Retinal pigment epithelial cell (primary cell): ENCODE results near the gene APBA3.

Source experiments
- DNase-seq: peaks from one replicate; pipeline ENCODE4 v3.0.0-alpha.2; 2010; ENCODE audit warnings: low read depth
- H3K4me3 ChIP-seq: 2 replicates; pipeline ENCODE4 v1.5.1; 2011; ENCODE audit warnings: mild to moderate bottlenecking, low read length, control low read depth, moderate library complexity
- TF ChIP-seq, protein P1 (sequence below): conservative IDR thresholded peaks from 2 replicates; pipeline ENCODE4 v1.5.1; 2011; ENCODE audit warnings: low read depth, low read length, control low read depth, inconsistent platforms

APBA3 gene

DNA sequence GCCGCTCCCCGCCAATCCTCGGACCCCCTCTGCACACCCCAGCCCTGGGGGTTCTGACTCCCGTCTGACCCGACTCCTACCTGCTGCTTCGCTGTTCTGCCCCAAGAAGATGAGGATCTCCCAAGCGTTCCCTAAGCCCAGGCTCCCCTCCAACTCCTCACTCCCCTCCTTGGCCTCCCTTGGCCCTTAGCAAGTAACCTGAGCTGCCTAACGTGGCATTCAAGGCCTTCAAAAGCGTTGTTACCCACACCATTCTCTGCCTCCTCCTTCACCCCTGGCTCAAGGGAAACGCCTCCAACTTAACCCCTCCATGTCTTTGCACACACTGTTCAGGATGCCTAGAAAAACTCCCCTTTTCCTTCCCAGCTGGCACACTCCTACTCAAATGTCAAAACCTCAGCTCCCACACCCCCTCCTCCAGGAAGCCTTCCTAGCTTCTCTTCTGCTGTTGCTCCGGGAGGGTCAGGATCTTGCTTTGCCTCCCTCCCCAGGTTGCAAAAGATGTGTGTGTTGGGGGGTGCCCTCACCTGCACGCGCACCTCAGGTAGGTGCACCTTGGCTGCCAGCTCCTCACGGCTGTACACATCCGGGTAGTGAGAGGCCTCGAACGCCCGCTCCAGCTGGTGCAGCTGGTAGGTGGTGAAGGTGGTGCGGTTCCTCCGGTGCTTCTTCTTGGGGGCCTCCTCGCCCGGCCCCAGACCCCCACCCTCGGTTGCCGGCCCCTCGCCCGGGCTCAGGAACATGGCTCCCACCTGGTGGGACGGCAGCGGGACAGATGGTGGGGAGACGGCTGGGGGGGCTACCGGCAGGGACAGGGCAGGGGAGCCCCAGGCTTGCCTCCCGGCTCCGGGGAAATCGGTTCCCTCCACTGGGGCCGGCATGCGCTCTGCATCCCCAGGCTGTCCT, 9.8 kb upstream of the APBA3 start:
- no peak overlapping the region for H3K4me3 ChIP-seq
- DNase-seq = no peak
- TF ChIP-seq, protein P1, sequence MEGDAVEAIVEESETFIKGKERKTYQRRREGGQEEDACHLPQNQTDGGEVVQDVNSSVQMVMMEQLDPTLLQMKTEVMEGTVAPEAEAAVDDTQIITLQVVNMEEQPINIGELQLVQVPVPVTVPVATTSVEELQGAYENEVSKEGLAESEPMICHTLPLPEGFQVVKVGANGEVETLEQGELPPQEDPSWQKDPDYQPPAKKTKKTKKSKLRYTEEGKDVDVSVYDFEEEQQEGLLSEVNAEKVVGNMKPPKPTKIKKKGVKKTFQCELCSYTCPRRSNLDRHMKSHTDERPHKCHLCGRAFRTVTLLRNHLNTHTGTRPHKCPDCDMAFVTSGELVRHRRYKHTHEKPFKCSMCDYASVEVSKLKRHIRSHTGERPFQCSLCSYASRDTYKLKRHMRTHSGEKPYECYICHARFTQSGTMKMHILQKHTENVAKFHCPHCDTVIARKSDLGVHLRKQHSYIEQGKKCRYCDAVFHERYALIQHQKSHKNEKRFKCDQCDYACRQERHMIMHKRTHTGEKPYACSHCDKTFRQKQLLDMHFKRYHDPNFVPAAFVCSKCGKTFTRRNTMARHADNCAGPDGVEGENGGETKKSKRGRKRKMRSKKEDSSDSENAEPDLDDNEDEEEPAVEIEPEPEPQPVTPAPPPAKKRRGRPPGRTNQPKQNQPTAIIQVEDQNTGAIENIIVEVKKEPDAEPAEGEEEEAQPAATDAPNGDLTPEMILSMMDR = no peak

- no peak overlapping the region for H3K4me3 ChIP-seq
- no peak for DNase-seq
- TF ChIP-seq, protein P1 = no peak
These were observed 8.9 kb upstream of the APBA3 start for GRCh38 chr19:3770136-3770999.

DNA sequence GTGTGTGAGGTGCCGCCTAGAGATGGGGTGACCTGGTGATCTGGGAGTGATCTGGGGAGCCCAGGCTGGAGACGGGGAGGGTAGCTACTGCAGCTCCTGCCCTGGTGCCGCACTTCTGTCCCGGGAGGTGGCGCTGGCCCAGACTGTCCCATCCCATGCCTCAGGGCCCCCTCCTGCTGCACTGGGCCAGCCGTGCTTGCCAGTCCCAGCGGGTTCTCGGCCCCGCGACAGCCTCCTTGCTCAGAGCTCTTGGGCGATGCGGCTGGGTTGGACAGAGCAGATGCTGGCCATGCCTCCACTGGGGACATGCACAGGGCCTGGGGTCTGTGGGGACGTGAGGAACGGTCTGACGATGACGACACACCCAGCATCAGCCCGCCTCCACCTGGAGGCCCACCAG, 8.0 kb upstream of the APBA3 start:
- no peak for DNase-seq
- TF ChIP-seq, protein P1 = no peak
- no peak overlapping the region for H3K4me3 ChIP-seq

GRCh38 chr19:3768748-3769099, 7.2 kb upstream of the APBA3 start:
- TF ChIP-seq, protein P1 = no peak
- DNase-seq = no peak
- H3K4me3 ChIP-seq = no peak overlapping the region

DNA sequence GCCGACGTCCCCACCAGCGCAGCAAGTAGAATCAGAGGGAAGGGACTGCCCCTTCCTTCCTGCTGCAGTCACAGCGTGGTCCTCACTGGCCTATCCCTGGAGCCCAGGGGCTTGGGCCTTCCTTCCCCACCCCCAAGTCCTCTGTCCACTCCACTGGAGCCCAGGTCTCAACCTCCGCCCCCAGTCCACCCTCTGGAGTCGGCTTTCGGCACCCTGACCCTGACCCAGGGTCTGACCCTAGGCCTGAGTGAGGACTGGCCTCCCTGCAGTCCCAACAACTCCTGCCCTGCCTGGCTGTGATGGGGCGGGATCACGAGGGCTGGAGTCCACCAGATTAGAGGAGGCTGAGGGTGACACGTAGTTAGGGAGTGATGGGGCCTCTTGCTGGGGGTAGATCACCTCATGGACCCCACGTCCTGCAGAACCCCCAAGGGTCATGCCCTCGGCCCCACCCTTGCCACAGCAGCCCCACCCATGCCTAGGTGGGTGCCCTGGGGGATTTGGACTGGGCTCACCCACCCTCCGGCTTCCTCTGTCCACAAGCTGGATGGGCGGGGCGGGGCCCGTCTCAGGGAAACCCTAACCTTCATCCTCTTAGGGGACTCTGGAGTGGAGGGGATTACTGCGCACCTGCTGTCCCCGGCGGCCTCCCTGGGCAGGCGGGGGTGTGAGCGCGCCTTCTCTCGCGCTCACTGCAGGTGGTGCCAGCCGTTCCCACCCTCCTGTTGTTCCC, 6.7 kb upstream of the APBA3 start:
- TF ChIP-seq, protein P1 = no peak
- no peak for DNase-seq
- no peak overlapping the region for H3K4me3 ChIP-seq

- TF ChIP-seq, protein P1 = no peak
- no peak for DNase-seq
- no peak overlapping the region for H3K4me3 ChIP-seq
These were observed 5.6 kb upstream of the APBA3 start for GRCh38 chr19:3767050-3767449.
